ENCODE results near the gene PMM2.

DNA sequence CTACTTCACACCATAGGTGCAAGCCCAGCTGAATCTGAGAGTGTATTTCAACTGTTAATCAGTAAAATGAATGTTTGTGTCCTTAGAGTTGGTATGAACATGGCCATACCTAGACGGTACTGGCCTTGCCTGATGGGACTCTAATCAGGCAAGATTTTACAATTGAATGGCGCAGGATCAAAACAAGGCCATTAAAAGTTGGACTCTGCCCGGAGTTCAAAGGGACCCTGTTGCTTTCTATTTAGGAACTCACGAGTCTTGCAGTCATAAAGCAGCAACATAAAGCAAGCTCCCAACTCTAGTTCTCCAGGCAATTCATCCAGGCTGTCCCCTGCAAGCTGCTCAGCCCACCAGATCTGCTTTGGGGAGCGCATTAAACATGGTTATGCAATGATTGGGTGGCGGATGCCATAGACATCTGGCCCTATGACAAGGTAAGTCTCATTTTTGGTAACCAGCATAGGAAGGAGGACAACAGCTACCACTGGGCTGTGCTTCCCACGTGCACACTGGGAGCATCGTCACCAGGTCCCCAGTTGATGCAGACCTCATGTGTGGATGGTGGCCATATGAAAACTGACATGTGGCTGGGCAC, 9.0 kb upstream of the PMM2 start:
- TF ChIP-seq CTCF (conservative IDR thresholded peaks at IDR 0.05; ENCODE audit: low read length), result no peak
- TF ChIP-seq EZH2phosphoT487 (IDR thresholded peaks at IDR 0.05; ENCODE audit: borderline replicate concordance), result no peak

Measured in Loucy (cell line).